ENCODE results near the gene ENTR1.

ENTR1 gene

GRCh38 chr9:136439481-136440408, 29.3 kb upstream of the ENTR1 start, which contains the start of gene INPP5E:
TSS of gene INPP5E (minus strand) at chr9:136439845. CDS start at chr9:136439419, 426 bp downstream.
- DNase-seq (ENCODE audit: extremely low spot score): peak; percentile 95
- TF ChIP-seq ELF4 (IDR thresholded peaks at IDR 0.05) (no peak), ZNF384 (IDR thresholded peaks at IDR 0.05) (no peak), FOXK2 (IDR thresholded peaks at IDR 0.05) (no peak), SP1 (IDR thresholded peaks at IDR 0.05) (no peak), LEF1 (IDR thresholded peaks at IDR 0.05; ENCODE audit: borderline replicate concordance) (no peak), BHLHE40 (IDR thresholded peaks at IDR 0.05; ENCODE audit: borderline replicate concordance) (no peak), FOXM1 (IDR thresholded peaks at IDR 0.05; ENCODE audit: borderline replicate concordance) (no peak), ARNT (IDR thresholded peaks at IDR 0.05) (no peak), SUZ12 (IDR thresholded peaks at IDR 0.05) (no peak), TARDBP (IDR thresholded peaks at IDR 0.05) (no peak), HDGF (IDR thresholded peaks at IDR 0.05; ENCODE audit: borderline replicate concordance) (no peak)
- TF ChIP-seq, protein P1, sequence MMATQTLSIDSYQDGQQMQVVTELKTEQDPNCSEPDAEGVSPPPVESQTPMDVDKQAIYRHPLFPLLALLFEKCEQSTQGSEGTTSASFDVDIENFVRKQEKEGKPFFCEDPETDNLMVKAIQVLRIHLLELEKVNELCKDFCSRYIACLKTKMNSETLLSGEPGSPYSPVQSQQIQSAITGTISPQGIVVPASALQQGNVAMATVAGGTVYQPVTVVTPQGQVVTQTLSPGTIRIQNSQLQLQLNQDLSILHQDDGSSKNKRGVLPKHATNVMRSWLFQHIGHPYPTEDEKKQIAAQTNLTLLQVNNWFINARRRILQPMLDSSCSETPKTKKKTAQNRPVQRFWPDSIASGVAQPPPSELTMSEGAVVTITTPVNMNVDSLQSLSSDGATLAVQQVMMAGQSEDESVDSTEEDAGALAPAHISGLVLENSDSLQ (IDR thresholded peaks at IDR 0.05): no peak
- ChIA-PET CTCF (no interaction called here), POLR2A (no interaction called here)

- POLR2A ChIA-PET: no interaction called here
- DNase-seq (ENCODE audit: extremely low spot score): peak; percentile 46
- no peak for TF ChIP-seq NFRKB (IDR thresholded peaks at IDR 0.05)
- TF ChIP-seq SUZ12 (IDR thresholded peaks at IDR 0.05): no peak
- TF ChIP-seq BHLHE40 (IDR thresholded peaks at IDR 0.05; ENCODE audit: borderline replicate concordance): no peak
- TF ChIP-seq LEF1 (IDR thresholded peaks at IDR 0.05; ENCODE audit: borderline replicate concordance): no peak
- no peak for TF ChIP-seq L3MBTL2 (conservative IDR thresholded peaks at IDR 0.05)
- TF ChIP-seq ARNT (IDR thresholded peaks at IDR 0.05): no peak
- TF ChIP-seq CTBP1 (IDR thresholded peaks at IDR 0.05; ENCODE audit: borderline replicate concordance): no peak
- TF ChIP-seq TARDBP (IDR thresholded peaks at IDR 0.05): no peak
- TF ChIP-seq FOXK2 (IDR thresholded peaks at IDR 0.05): no peak
- no peak for TF ChIP-seq FOXM1 (IDR thresholded peaks at IDR 0.05; ENCODE audit: borderline replicate concordance)
- TF ChIP-seq FOXA1 (IDR thresholded peaks at IDR 0.05): no peak
- CTCF ChIA-PET: no interaction called here
Observed at GRCh38 chr9:136438548-136439480, 28.4 kb upstream of the ENTR1 start.

- ChIA-PET POLR2A (no interaction called here), CTCF (no interaction called here)
- TF ChIP-seq FOXM1 (IDR thresholded peaks at IDR 0.05; ENCODE audit: borderline replicate concordance) (no peak), NFRKB (IDR thresholded peaks at IDR 0.05) (no peak), SP1 (IDR thresholded peaks at IDR 0.05) (no peak), L3MBTL2 (conservative IDR thresholded peaks at IDR 0.05) (no peak), BHLHE40 (IDR thresholded peaks at IDR 0.05; ENCODE audit: borderline replicate concordance) (no peak), SUZ12 (IDR thresholded peaks at IDR 0.05) (no peak), HDGF (IDR thresholded peaks at IDR 0.05; ENCODE audit: borderline replicate concordance) (no peak), FOXA1 (IDR thresholded peaks at IDR 0.05) (no peak), ZNF384 (IDR thresholded peaks at IDR 0.05) (no peak)
- TF ChIP-seq, protein P1 (IDR thresholded peaks at IDR 0.05): no peak
- DNase-seq (ENCODE audit: extremely low spot score): no peak
Observed at GRCh38 chr9:136437839-136438547, 27.6 kb upstream of the ENTR1 start.

- ChIA-PET CTCF (no interaction called here), POLR2A (no interaction called here)
- DNase-seq (ENCODE audit: extremely low spot score): no peak
- TF ChIP-seq HDGF (IDR thresholded peaks at IDR 0.05; ENCODE audit: borderline replicate concordance) (peak; percentile 53; the same call in 1 of the 2 replicates), BHLHE40 (IDR thresholded peaks at IDR 0.05; ENCODE audit: borderline replicate concordance) (no peak)
Observed at GRCh38 chr9:136437430-136437829, 27.0 kb upstream of the ENTR1 start.

DNA sequence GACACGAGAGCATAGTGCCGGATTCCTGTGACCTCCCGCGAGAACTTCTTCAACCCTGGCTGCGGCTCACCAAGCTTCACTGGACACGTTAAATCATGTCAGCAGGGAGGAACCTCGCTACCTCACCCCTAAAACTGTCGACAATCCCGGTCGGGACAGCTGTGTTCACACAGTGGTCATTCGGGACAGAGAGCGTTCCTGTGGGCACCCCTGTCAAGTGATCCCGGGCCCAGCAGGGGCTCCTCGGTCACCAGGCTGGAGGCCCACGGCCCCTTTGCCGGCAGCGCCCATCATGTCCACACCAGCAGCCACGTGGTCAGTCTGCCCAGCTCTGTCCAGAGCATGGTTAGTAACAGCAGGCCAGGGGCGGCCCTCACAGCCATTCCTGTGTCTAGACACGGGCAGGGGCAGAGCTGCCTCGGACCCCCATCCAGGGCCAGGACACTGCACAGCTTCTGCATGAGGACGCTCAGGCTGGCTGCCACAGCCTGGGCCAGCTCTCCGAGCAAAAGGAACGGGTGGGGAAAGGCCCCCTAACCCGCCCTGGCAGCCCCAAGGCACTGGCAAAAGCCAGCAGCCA, 25.7 kb upstream of the ENTR1 start:
- TF ChIP-seq NFRKB (IDR thresholded peaks at IDR 0.05) (no peak), ELF4 (IDR thresholded peaks at IDR 0.05) (no peak), HDGF (IDR thresholded peaks at IDR 0.05; ENCODE audit: borderline replicate concordance) (no peak), SUZ12 (IDR thresholded peaks at IDR 0.05) (no peak), L3MBTL2 (conservative IDR thresholded peaks at IDR 0.05) (no peak), FOXA1 (IDR thresholded peaks at IDR 0.05) (no peak), FOXM1 (IDR thresholded peaks at IDR 0.05; ENCODE audit: borderline replicate concordance) (no peak), BHLHE40 (IDR thresholded peaks at IDR 0.05; ENCODE audit: borderline replicate concordance) (no peak), TARDBP (IDR thresholded peaks at IDR 0.05) (no peak), ARNT (IDR thresholded peaks at IDR 0.05) (no peak)
- TF ChIP-seq, protein P1 (IDR thresholded peaks at IDR 0.05): no peak
- ChIA-PET CTCF (interaction anchor here (0.6 kb wide), 1 partner anchor 84 kb away, joined by 3 read pairs; no protein-coding TSS in a partner anchor), POLR2A (no interaction called here)
- no peak for DNase-seq (ENCODE audit: extremely low spot score)

All from HEK293T (cell line).